Breast epithelium (tissue), 4 donors: ENCODE results near the gene CACNA1H. TPM values are rescaled to one million over a fixed set of nuclear protein-coding genes. Genes with fewer than 3 reads are reported as not detected.

Experiments used
- DNase-seq, 2 donors: peaks; one replicate each; pipeline ENCODE4 v3.0.0-alpha.2; 2019; ENCODE audit warnings: low spot score in 2 of 2
- H3K27ac ChIP-seq, 2 donors: fragments of 200-600 bp; sonication (generic) in 1 of 2; one replicate each; pipeline ENCODE4 v1.5.1; 2016 to 2019; ENCODE audit warnings: mild to moderate bottlenecking in 1 of 2
- H3K27me3 ChIP-seq, 2 donors: fragments of 200-600 bp; sonication (generic) in 1 of 2; one replicate each; pipeline versions ENCODE4 v1.5.1 to v1.6.0; 2017 to 2019; ENCODE audit warnings: control low read depth in 1 of 2, mild to moderate bottlenecking in 1 of 2
- H3K36me3 ChIP-seq: fragments of 200-600 bp; one replicate; pipeline ENCODE4 v1.5.1; 2019
- H3K4me1 ChIP-seq, 2 donors: fragments of 200-600 bp; sonication (generic); one replicate each; pipeline ENCODE4 v1.5.1; 2016 to 2019; ENCODE audit warnings: control low read depth in 1 of 2
- H3K4me3 ChIP-seq, 3 donors: fragments of 200-600 bp; sonication (generic); 1 replicate in 2 of 3; 2 replicates in 1 of 3; pipeline ENCODE4 v1.5.1; 2016 to 2019; ENCODE audit warnings: mild to moderate bottlenecking in 3 of 3, moderate library complexity in 2 of 3
- H3K9me3 ChIP-seq, 2 donors: fragments of 200-600 bp; sonication (generic) in 1 of 2; one replicate each; pipeline ENCODE4 v1.5.1; 2016 to 2019; ENCODE audit warnings: control low read depth in 1 of 2
- CTCF ChIP-seq, 3 donors: fragments of 450-650 bp; IDR thresholded peaks; one replicate each; pipeline ENCODE4 v1.5.1; 2016 to 2017; ENCODE audit warnings: antibody characterized with exemption in 3 of 3, mild to moderate bottlenecking in 3 of 3, moderate library complexity in 3 of 3
- POLR2A ChIP-seq: fragments of 450-650 bp; IDR thresholded peaks from one replicate; pipeline ENCODE4 v1.6.1; 2016; ENCODE audit warnings: antibody characterized with exemption, mild to moderate bottlenecking, moderate library complexity
- POLR2AphosphoS5 ChIP-seq, 3 donors: sonication (generic); formaldehyde crosslinking; IDR thresholded peaks; one replicate each; pipeline ENCODE4 v1.6.1; 2017; ENCODE audit warnings: antibody characterized with exemption in 3 of 3
- intact Hi-C: fragments of 100-400 bp; cut with DNase I; formaldehyde crosslinking; loops from one replicate; pipeline ENCODE4 v1.15.1; 2023; ENCODE audit warnings: low total_unique reads
- total RNA-seq, 3 donors: library from RNA; depleted of rRNA; stranded (reverse); fragments of >200 nt; gene quantifications; one replicate each; pipeline ENCODE4 v1.1.0, GENCODE V29; 2016

CACNA1H gene
- total RNA-seq, 3 donors from 2014 or later, result 1.6 to 2.5 (median 2.2) TPM

GRCh38 chr16:1123525-1124230 lies 29.2 kb upstream of the CACNA1H start:
- intact Hi-C loops, result no loop called here
- H3K4me3 ChIP-seq, result no peak overlapping the region
- H3K27ac ChIP-seq, result no peak overlapping the region
- no peak for TF ChIP-seq POLR2AphosphoS5 (IDR thresholded peaks at IDR 0.05)
- no peak for TF ChIP-seq POLR2A
- TF ChIP-seq CTCF (IDR thresholded peaks at IDR 0.05), result no peak
- no peaks in the 10 kb centered on the region for H3K4me1 ChIP-seq
- H3K27me3 ChIP-seq, result peaks cover 0 to 99% of the 10 kb centered on the region in 2 donors
- DNase-seq, result no peak
- H3K9me3 ChIP-seq, result no peaks in the 10 kb centered on the region
- H3K36me3 ChIP-seq, result no peaks in the 10 kb centered on the region

GRCh38 chr16:1124291-1124690 lies 28.6 kb upstream of the CACNA1H start:
- Histone ChIP-seq H3K27ac (no peak overlapping the region), H3K4me3 (no peak overlapping the region), H3K27me3 (peaks cover 0 to 94% of the 10 kb centered on the region in 2 donors), H3K9me3 (no peaks in the 10 kb centered on the region), H3K36me3 (no peaks in the 10 kb centered on the region), H3K4me1 (no peaks in the 10 kb centered on the region)
- no peak for DNase-seq
- intact Hi-C loops, result no loop called here
- no peak for TF ChIP-seq CTCF (IDR thresholded peaks at IDR 0.05)
- no peak for TF ChIP-seq POLR2A
- TF ChIP-seq POLR2AphosphoS5 (IDR thresholded peaks at IDR 0.05), result no peak

- TF ChIP-seq POLR2A (no peak), POLR2AphosphoS5 (IDR thresholded peaks at IDR 0.05) (no peak)
- Histone ChIP-seq H3K4me3 (no peak overlapping the region), H3K9me3 (no peaks in the 10 kb centered on the region), H3K27ac (no peak overlapping the region), H3K27me3 (peaks cover 0 to 90% of the 10 kb centered on the region in 2 donors), H3K4me1 (no peaks in the 10 kb centered on the region), H3K36me3 (no peaks in the 10 kb centered on the region)
- intact Hi-C loops, result no loop called here
- DNase-seq, result no peak
Measured at GRCh38 chr16:1124795-1125194, 28.1 kb upstream of the CACNA1H start.

- no peak for TF ChIP-seq CTCF (IDR thresholded peaks at IDR 0.05)
- no peak for TF ChIP-seq POLR2A
- no peak for TF ChIP-seq POLR2AphosphoS5 (IDR thresholded peaks at IDR 0.05)
- Histone ChIP-seq H3K4me3 (no peak overlapping the region), H3K9me3 (no peaks in the 10 kb centered on the region), H3K36me3 (no peaks in the 10 kb centered on the region), H3K27me3 (peaks cover 0 to 90% of the 10 kb centered on the region in 2 donors), H3K4me1 (no peaks in the 10 kb centered on the region), H3K27ac (no peak overlapping the region)
- no peak for DNase-seq
- intact Hi-C loops, result no loop called here
Measured at GRCh38 chr16:1125471-1125870, 27.4 kb upstream of the CACNA1H start.

GRCh38 chr16:1126044-1126443 lies 26.9 kb upstream of the CACNA1H start:
- Histone ChIP-seq H3K4me3 (no peak overlapping the region), H3K4me1 (no peaks in the 10 kb centered on the region), H3K27me3 (peaks cover 0 to 87% of the 10 kb centered on the region in 2 donors), H3K36me3 (no peaks in the 10 kb centered on the region), H3K9me3 (no peaks in the 10 kb centered on the region), H3K27ac (no peak overlapping the region)
- no peak for DNase-seq
- intact Hi-C loops, result no loop called here
- no peak for TF ChIP-seq CTCF (IDR thresholded peaks at IDR 0.05)
- TF ChIP-seq POLR2AphosphoS5 (IDR thresholded peaks at IDR 0.05), result no peak
- no peak for TF ChIP-seq POLR2A
